B cell (primary cell): ENCODE results near the gene DHX34.
"Not testable (repeated sequence)": the region's sequence is repeated elsewhere in the genome, so short reads cannot be mapped to it uniquely, and the experiment has no call there.

Experiments
- CTCF ChIP-seq: fragments of 200-600 bp; IDR thresholded peaks from one replicate; pipeline ENCODE4 v1.8.0; 2022; ENCODE audit warnings: antibody characterized with exemption, mild to moderate bottlenecking
- EZH2 ChIP-seq: IDR thresholded peaks from 2 replicates; pipeline ENCODE4 v1.6.1; 2012; ENCODE audit warnings: borderline replicate concordance, low read depth, mild to moderate bottlenecking, moderate library complexity, low read length; ENCODE audit not compliant: insufficient read depth, poor library complexity, severe bottlenecking

GRCh38 chr19:47388721-47389120 lies 39.6 kb downstream of the DHX34 start:
- not testable (repeated sequence) for TF ChIP-seq CTCF, EZH2
